Thyroid gland (tissue), 4 donors: Measurements from ENCODE around the gene NUDT1.

Source experiments
- POLR2A ChIP-seq, 2 donors: fragments of 450-650 bp; IDR thresholded peaks; one replicate each; pipeline ENCODE4 v1.6.1; 2017; ENCODE audit warnings: antibody characterized with exemption in 2 of 2, mild to moderate bottlenecking in 2 of 2, moderate library complexity in 1 of 2
- TF ChIP-seq, protein P1 (sequence below), 6 experiments: fragments of 200-600 bp in 3 of 6; fragments of 450-650 bp in 3 of 6; sonication (generic) in 3 of 6; IDR thresholded peaks; one replicate each; pipeline ENCODE4 v1.5.1; 2016 to 2019; ENCODE audit warnings: antibody characterized with exemption in 6 of 6, mild to moderate bottlenecking in 2 of 6, inconsistent platforms in 1 of 6, moderate library complexity in 1 of 6

DNA sequence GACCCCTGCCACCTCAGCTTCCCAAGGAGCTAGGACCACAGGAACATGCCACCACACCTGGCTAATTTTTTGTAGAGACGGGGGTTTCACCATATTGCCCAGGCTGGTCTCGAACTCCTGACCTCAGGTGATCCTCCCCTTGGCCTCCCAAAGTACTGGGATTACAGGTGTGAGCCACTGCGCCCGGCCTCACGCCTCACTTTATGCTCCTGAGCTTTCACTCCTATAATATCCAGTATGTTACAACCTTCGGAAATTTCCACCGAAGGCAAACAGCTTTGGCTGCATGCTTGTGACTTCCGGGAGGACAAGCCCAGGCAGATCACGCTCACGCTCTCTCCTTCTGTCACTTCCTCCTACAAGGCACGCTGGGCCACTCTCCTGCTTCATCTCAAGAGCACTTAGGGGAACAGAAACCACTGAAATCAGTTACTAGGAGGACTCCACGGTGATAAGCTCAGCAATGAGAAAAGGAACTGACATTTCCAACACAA is 4.9 kb upstream of the NUDT1 start:
- TF ChIP-seq, protein P1, sequence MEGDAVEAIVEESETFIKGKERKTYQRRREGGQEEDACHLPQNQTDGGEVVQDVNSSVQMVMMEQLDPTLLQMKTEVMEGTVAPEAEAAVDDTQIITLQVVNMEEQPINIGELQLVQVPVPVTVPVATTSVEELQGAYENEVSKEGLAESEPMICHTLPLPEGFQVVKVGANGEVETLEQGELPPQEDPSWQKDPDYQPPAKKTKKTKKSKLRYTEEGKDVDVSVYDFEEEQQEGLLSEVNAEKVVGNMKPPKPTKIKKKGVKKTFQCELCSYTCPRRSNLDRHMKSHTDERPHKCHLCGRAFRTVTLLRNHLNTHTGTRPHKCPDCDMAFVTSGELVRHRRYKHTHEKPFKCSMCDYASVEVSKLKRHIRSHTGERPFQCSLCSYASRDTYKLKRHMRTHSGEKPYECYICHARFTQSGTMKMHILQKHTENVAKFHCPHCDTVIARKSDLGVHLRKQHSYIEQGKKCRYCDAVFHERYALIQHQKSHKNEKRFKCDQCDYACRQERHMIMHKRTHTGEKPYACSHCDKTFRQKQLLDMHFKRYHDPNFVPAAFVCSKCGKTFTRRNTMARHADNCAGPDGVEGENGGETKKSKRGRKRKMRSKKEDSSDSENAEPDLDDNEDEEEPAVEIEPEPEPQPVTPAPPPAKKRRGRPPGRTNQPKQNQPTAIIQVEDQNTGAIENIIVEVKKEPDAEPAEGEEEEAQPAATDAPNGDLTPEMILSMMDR (IDR thresholded peaks at IDR 0.05): no peak
- TF ChIP-seq POLR2A (IDR thresholded peaks at IDR 0.05): no peak
